Measurements from ENCODE around the gene GHR. TPM values are rescaled to one million over a fixed set of nuclear protein-coding genes. Genes with fewer than 3 reads are reported as not detected.

GHR gene
- total and polyA plus RNA-seq, 10 of the 15 experiments (the other 5 are each of a cell fraction or from before 2014, with no cell fraction given), result 0.23 to 10.2 (median 0.48) TPM

- no peak overlapping the region for H3K4me2 ChIP-seq (ENCODE audit: control insufficient read depth, insufficient read depth)
- ChIA-PET POLR2A (no interaction called here), CTCF (no interaction called here), SMC1A (ENCODE audit: uncharacterized antibody, unreplicated experiment) (interaction anchor here (1.0 kb wide), 1 partner anchor 149 kb away, joined by 4 read pairs; no protein-coding TSS in a partner anchor), RAD21 (ENCODE audit: unreplicated experiment) (no interaction called here)
- no peaks in the 10 kb centered on the region for H4K20me1 ChIP-seq (ENCODE audit: control insufficient read depth, insufficient read depth)
- no TSS peak for BruUV-seq (replicated peaks)
- in situ Hi-C loops (cut with MboI) (no loop called here), intact Hi-C loops (cut with micrococcal nuclease; ENCODE audit: unreplicated experiment) (no loop called here)
- H3K27me3 ChIP-seq (replicated peaks in 1 of 2; ENCODE audit: control insufficient read depth in 2 of 2, insufficient read depth in 2 of 2, low read length in 1 of 2), result no peaks in the 10 kb centered on the region; a peak in 1 of 4 replicates
- H3K79me2 ChIP-seq (ENCODE audit: control insufficient read depth, insufficient read depth, low read length), result no peaks in the 10 kb centered on the region
- TF ChIP-seq ZNF217 (IDR thresholded peaks at IDR 0.05), result no peak
- no peak for TF ChIP-seq SMAD1 (IDR thresholded peaks at IDR 0.05; ENCODE audit: low read depth, partially characterized antibody)
- no peak for TF ChIP-seq FOXM1 (IDR thresholded peaks at IDR 0.05; ENCODE audit: low read depth, low read length)
- no peak for TF ChIP-seq NR2F1 (conservative IDR thresholded peaks at IDR 0.05)
- TF ChIP-seq SMC3 (IDR thresholded peaks at IDR 0.05; ENCODE audit: borderline replicate concordance, low read length), result no peak
- no peak for TF ChIP-seq ZNF24 (IDR thresholded peaks at IDR 0.05)
- TF ChIP-seq CHD1 (IDR thresholded peaks at IDR 0.05; ENCODE audit: low read depth, low read length), result no peak
- TF ChIP-seq E4F1 (IDR thresholded peaks at IDR 0.05; ENCODE audit: borderline replicate concordance, partially characterized antibody), result no peak
- TF ChIP-seq CREM (IDR thresholded peaks at IDR 0.05; ENCODE audit: low read depth), result no peak
- TF ChIP-seq IRF4 (IDR thresholded peaks at IDR 0.05; ENCODE audit: low read depth, low read length), result no peak
- H3K36me3 ChIP-seq (ENCODE audit: control insufficient read depth in 2 of 2, insufficient read depth in 2 of 2, low read length in 1 of 2), result no peaks in the 10 kb centered on the region
- no peaks in the 10 kb centered on the region for H3K4me1 ChIP-seq (ENCODE audit: control insufficient read depth, insufficient read depth, low read length)
- ATAC-seq (no peak), DNase-seq (ENCODE audit: low read depth, low spot score) (no peak), FAIRE-seq (no peak)
- no peak overlapping the region for H3K9ac ChIP-seq (ENCODE audit: control insufficient read depth, insufficient read depth, low read length)
- WGBS (ENCODE audit: insufficient coverage, insufficient replicate concordance, low lambda C conversion rate, missing lambda C conversion rate), result 71% methylated on average over 2 of the region's 2 CpGs
- H3K27ac ChIP-seq (ENCODE audit: control insufficient read depth, insufficient read depth), result no peak overlapping the region
- no peak overlapping the region for H2AFZ ChIP-seq (ENCODE audit: control insufficient read depth, low read depth, low read length)
- no peaks in the 10 kb centered on the region for H3K9me3 ChIP-seq (replicated peaks; ENCODE audit: control insufficient read depth, insufficient read depth, low read length)
- H3K4me3 ChIP-seq, result no peak overlapping the region
These were observed 201.7 kb downstream of the GHR start for GRCh38 chr5:42624912-42625311.

Data from GM12878 (cell line).